GM20000 (cell line): ENCODE data around the gene GSTT2B.
A peak's percentile ranks its signal among the peaks of the same experiment; 100 is the strongest.
"Not testable (repeated sequence)": the region's sequence is repeated elsewhere in the genome, so short reads cannot be mapped to it uniquely, and the experiment has no call there.

Source experiments
- DNase-seq: peaks from one replicate; pipeline ENCODE4 v3.0.0; 2012; ENCODE audit warnings: low spot score
- CTCF ChIP-seq: IDR thresholded peaks from 2 replicates; pipeline ENCODE4 v1.5.1; 2012; ENCODE audit warnings: mild to moderate bottlenecking, control low read depth; ENCODE audit errors: extremely low read depth, missing control alignments

Gene GSTT2B

GRCh38 chr22:23986538-23987178, 25.7 kb upstream of the GSTT2B start:
- not testable (repeated sequence) for DNase-seq

DNA sequence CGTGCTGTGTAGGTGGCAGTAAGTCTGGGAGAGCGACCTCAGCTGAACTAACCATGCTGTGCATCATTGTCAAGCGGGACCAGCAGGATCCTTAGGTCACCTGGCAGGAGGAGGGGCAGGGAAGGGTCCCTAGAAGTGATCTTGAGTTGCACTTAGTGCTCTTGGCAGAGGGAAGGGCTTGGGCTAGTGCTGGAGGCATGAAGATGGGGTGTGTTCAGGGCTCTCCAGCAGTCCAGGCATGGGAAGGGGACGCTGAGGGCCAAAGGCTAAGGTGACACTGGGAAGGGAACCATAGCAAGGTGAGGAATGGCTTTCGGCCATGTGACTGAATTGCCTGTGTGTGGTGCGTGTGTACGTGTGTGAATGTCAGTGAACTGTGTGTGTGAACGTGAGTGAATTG, 25.1 kb upstream of the GSTT2B start:
- DNase-seq, result not testable (repeated sequence)

DNA sequence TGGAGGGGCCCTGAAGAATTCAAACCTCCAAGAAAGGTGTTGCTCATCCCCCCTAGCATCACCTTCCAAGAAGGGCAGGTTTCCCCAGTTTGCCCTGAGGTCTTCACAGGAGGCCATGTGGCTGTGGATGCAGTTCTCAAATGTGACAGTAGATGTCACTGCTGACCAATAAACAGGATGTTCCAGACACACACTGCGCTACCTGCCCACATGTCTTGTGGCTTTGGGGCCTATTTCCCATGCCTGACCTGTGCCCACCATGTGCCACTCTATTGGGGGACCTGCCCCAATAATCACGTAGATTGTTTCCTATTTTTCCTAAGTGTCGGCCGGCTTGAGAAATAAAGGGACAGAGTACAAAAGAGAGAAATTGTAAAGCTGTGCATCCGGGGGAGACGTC, 23.4 kb upstream of the GSTT2B start:
- peak; percentile 29 for DNase-seq
- TF ChIP-seq CTCF, result peak; percentile 36

GRCh38 chr22:23980567-23980966, 19.6 kb upstream of the GSTT2B start:
- not testable (repeated sequence) for DNase-seq

- DNase-seq, result not testable (repeated sequence)
Observed at GRCh38 chr22:23979557-23980240, 18.7 kb upstream of the GSTT2B start, which contains the start of gene GSTT2. TSS of gene GSTT2 (plus strand) at chr22:23980134.

DNA sequence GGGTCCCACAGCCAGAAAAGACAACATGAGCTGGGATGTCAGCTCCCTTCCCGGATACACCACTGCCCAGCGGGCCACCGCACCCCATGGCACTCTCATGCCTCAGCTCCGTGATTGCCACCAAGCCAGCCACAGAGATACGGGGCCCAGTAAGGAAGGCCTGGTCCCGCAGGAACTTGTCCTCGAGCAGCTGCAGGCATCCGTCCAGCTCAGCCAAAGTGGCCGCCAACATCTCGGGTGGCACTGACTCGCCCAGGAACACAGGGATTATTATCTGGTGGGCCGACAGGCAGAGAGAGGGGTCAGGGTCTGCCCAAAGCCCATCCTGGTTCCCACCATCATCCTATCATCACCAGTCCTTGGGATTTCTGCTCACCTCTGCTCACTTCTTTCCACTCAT, 16.3 kb upstream of the GSTT2B start:
- DNase-seq, result not testable (repeated sequence)

GRCh38 chr22:23974836-23975352, 13.9 kb upstream of the GSTT2B start:
- DNase-seq, result not testable (repeated sequence)

DNA sequence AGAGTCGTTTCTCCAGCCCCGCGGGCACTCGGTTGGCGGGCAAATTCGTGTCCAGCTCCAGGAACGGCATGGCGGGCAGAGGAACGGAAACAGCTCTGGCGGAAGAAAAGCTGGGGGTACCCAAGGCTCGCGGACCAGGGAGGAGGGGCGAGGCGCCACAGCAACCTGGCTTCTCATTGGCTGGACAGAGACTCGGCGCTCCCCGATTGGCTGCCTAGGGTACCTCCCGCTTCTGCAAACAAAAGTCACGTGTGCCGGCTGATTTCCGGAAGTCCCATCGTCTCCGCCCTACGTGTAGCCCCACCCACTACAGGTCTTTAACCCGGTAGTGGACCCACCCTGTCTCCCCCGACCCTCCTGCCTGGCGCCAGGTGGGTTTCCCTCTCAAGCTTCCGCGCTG, 13.3 kb upstream of the GSTT2B start, which contains the start of gene DDT:
Gene DDT (minus strand): TSS at position 97 of the 400 bp plus-strand sequence. CDS start 27 bp downstream, at position 70.
- DNase-seq, result not testable (repeated sequence)

GRCh38 chr22:23971927-23972326, 10.9 kb upstream of the GSTT2B start:
- DNase-seq, result not testable (repeated sequence)

GRCh38 chr22:23970816-23971486, 10.0 kb upstream of the GSTT2B start:
- no peak for DNase-seq
- no peak for TF ChIP-seq CTCF

GRCh38 chr22:23970201-23970641, 9.2 kb upstream of the GSTT2B start:
- TF ChIP-seq CTCF, result no peak
- no peak for DNase-seq

GRCh38 chr22:23969071-23969470, 8.1 kb upstream of the GSTT2B start:
- TF ChIP-seq CTCF, result no peak
- no peak for DNase-seq

DNA sequence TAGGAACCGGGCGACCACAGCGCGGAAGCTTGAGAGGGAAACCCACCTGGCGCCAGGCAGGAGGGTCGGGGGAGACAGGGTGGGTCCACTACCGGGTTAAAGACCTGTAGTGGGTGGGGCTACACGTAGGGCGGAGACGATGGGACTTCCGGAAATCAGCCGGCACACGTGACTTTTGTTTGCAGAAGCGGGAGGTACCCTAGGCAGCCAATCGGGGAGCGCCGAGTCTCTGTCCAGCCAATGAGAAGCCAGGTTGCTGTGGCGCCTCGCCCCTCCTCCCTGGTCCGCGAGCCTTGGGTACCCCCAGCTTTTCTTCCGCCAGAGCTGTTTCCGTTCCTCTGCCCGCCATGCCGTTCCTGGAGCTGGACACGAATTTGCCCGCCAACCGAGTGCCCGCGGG, 5.6 kb upstream of the GSTT2B start, which contains the start of gene DDTL:
Gene DDTL (plus strand): TSS at position 321 of the 400 bp plus-strand sequence. CDS start 27 bp downstream, at position 348.
- DNase-seq, result not testable (repeated sequence)

DNA sequence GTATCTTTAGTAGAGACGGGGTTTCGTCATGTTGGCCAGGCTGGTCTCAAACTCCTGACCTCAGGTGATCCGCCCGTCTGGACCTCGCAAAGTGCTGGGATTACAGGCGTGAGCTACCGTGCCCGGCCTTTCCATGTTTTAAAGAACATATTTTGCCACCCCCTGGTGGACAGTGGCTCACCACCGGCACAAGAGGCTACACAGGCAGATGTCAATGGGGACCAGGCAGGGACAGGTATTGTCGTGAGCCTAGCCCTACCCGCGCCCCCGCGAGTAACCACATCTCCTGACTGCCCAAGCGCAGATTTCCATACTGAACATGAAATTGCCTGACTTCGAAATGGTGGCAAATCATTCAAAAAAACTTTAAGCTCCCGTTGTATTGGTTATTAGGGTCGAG, 5.1 kb upstream of the GSTT2B start:
- DNase-seq, result not testable (repeated sequence)
